Testis (tissue), 2 donors: Measurements from ENCODE around the gene C6orf89.

Experiments
- POLR2A ChIP-seq: fragments of 450-650 bp; IDR thresholded peaks from one replicate; pipeline ENCODE4 v1.6.1; 2017; ENCODE audit warnings: antibody characterized with exemption, mild to moderate bottlenecking, moderate library complexity
- TF ChIP-seq, protein P1 (sequence below), 3 experiments: fragments of 450-650 bp in 2 of 3; fragments of 200-600 bp in 1 of 3; sonication (generic) in 1 of 3; IDR thresholded peaks; one replicate each; pipeline ENCODE4 v1.5.1; 2016 to 2019; ENCODE audit warnings: antibody characterized with exemption in 3 of 3, mild to moderate bottlenecking in 2 of 3, moderate library complexity in 1 of 3

GRCh38 chr6:36897609-36898008 lies 11.9 kb downstream of the C6orf89 start:
- TF ChIP-seq, protein P1, sequence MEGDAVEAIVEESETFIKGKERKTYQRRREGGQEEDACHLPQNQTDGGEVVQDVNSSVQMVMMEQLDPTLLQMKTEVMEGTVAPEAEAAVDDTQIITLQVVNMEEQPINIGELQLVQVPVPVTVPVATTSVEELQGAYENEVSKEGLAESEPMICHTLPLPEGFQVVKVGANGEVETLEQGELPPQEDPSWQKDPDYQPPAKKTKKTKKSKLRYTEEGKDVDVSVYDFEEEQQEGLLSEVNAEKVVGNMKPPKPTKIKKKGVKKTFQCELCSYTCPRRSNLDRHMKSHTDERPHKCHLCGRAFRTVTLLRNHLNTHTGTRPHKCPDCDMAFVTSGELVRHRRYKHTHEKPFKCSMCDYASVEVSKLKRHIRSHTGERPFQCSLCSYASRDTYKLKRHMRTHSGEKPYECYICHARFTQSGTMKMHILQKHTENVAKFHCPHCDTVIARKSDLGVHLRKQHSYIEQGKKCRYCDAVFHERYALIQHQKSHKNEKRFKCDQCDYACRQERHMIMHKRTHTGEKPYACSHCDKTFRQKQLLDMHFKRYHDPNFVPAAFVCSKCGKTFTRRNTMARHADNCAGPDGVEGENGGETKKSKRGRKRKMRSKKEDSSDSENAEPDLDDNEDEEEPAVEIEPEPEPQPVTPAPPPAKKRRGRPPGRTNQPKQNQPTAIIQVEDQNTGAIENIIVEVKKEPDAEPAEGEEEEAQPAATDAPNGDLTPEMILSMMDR (IDR thresholded peaks at IDR 0.05) = no peak
- TF ChIP-seq POLR2A = no peak
